ENCODE data around the gene PPIL1. TPM values are rescaled to one million over a fixed set of nuclear protein-coding genes. Genes with fewer than 3 reads are reported as not detected.

Gene PPIL1
- total and polyA plus RNA-seq, 2 experiments from 2014 or later = 37.0 to 133 TPM

GRCh38 chr6:36820700-36821580, 53.7 kb downstream of the PPIL1 start:
- H3K9me3 ChIP-seq (ENCODE audit: low read depth) = no peaks in the 10 kb centered on the region
- no peak for TF ChIP-seq CTCF (IDR thresholded peaks at IDR 0.05; ENCODE audit: low read depth, low read length)
- no peaks in the 10 kb centered on the region for H3K4me1 ChIP-seq (ENCODE audit: low read depth)
- H3K27me3 ChIP-seq = no peaks in the 10 kb centered on the region
- H3K36me3 ChIP-seq = no peaks in the 10 kb centered on the region
- peak in 1 of 2 donors; percentile 51 for DNase-seq (ENCODE audit: low read depth in 1 of 2, low spot score in 1 of 2)
- no peak overlapping the region for H3K27ac ChIP-seq
- H3K4me3 ChIP-seq = no peak overlapping the region

GRCh38 chr6:36818756-36819155, 55.8 kb downstream of the PPIL1 start:
- Histone ChIP-seq H3K4me3 (no peak overlapping the region), H3K4me1 (ENCODE audit: low read depth) (no peaks in the 10 kb centered on the region), H3K9me3 (ENCODE audit: low read depth) (no peaks in the 10 kb centered on the region), H3K27me3 (no peaks in the 10 kb centered on the region), H3K27ac (no peak overlapping the region), H3K36me3 (no peaks in the 10 kb centered on the region)
- no peak for DNase-seq (ENCODE audit: low read depth in 1 of 2, low spot score in 1 of 2)
- TF ChIP-seq CTCF (IDR thresholded peaks at IDR 0.05; ENCODE audit: low read depth, low read length) = no peak

- H3K27me3 ChIP-seq = no peaks in the 10 kb centered on the region
- H3K9me3 ChIP-seq (ENCODE audit: low read depth) = no peaks in the 10 kb centered on the region
- no peak overlapping the region for H3K27ac ChIP-seq
- no peak for TF ChIP-seq CTCF (IDR thresholded peaks at IDR 0.05; ENCODE audit: low read depth, low read length)
- no peak for DNase-seq (ENCODE audit: low read depth in 1 of 2, low spot score in 1 of 2)
- no peak overlapping the region for H3K4me3 ChIP-seq
- H3K36me3 ChIP-seq = no peaks in the 10 kb centered on the region
- no peaks in the 10 kb centered on the region for H3K4me1 ChIP-seq (ENCODE audit: low read depth)
These were observed 56.8 kb downstream of the PPIL1 start for GRCh38 chr6:36817847-36818246.

- Histone ChIP-seq H3K4me3 (no peak overlapping the region), H3K36me3 (no peaks in the 10 kb centered on the region), H3K27ac (no peak overlapping the region), H3K4me1 (ENCODE audit: low read depth) (no peaks in the 10 kb centered on the region), H3K9me3 (ENCODE audit: low read depth) (no peaks in the 10 kb centered on the region), H3K27me3 (no peaks in the 10 kb centered on the region)
- TF ChIP-seq CTCF (IDR thresholded peaks at IDR 0.05; ENCODE audit: low read depth, low read length) = no peak
- DNase-seq (ENCODE audit: low read depth in 1 of 2, low spot score in 1 of 2) = no peak
These were observed 57.3 kb downstream of the PPIL1 start for GRCh38 chr6:36817176-36817817.

- Histone ChIP-seq H3K4me1 (ENCODE audit: low read depth) (no peaks in the 10 kb centered on the region), H3K27me3 (no peaks in the 10 kb centered on the region), H3K27ac (no peak overlapping the region), H3K36me3 (no peaks in the 10 kb centered on the region), H3K4me3 (no peak overlapping the region), H3K9me3 (ENCODE audit: low read depth) (no peaks in the 10 kb centered on the region)
- TF ChIP-seq CTCF (IDR thresholded peaks at IDR 0.05; ENCODE audit: low read depth, low read length) = no peak
- DNase-seq (ENCODE audit: low read depth in 1 of 2, low spot score in 1 of 2) = no peak
These were observed 58.5 kb downstream of the PPIL1 start for GRCh38 chr6:36815962-36816735.

Data from cardiac muscle cell (in vitro differentiated cells and primary cell).